GM06990 (cell line): ENCODE data around the gene ANKS1A.

ENCODE experiments used
- DNase-seq: peaks from one replicate; pipeline ENCODE4 v3.0.0-alpha.2; 2011; ENCODE audit not compliant: insufficient read length; ENCODE audit errors: extremely low read depth
- H3K27me3 ChIP-seq: replicated peaks from 2 replicates; pipeline ENCODE4 v1.6.0; 2011; ENCODE audit warnings: low read length; ENCODE audit not compliant: control insufficient read depth, insufficient read depth
- H3K36me3 ChIP-seq: 2 replicates; pipeline ENCODE4 v1.5.1; 2011; ENCODE audit warnings: low read length; ENCODE audit not compliant: control insufficient read depth, insufficient read depth
- H3K4me3 ChIP-seq: replicated peaks from 2 replicates; pipeline ENCODE4 v1.5.1; 2011; ENCODE audit warnings: low read depth, mild to moderate bottlenecking, control low read depth, low read length
- TF ChIP-seq, protein P1 (sequence below): IDR thresholded peaks from 2 replicates; pipeline ENCODE4 v1.5.1; 2011; ENCODE audit warnings: low read length, control low read depth, mild to moderate bottlenecking, inconsistent platforms; ENCODE audit not compliant: insufficient read depth, poor library complexity, severe bottlenecking

The ANKS1A gene

DNA sequence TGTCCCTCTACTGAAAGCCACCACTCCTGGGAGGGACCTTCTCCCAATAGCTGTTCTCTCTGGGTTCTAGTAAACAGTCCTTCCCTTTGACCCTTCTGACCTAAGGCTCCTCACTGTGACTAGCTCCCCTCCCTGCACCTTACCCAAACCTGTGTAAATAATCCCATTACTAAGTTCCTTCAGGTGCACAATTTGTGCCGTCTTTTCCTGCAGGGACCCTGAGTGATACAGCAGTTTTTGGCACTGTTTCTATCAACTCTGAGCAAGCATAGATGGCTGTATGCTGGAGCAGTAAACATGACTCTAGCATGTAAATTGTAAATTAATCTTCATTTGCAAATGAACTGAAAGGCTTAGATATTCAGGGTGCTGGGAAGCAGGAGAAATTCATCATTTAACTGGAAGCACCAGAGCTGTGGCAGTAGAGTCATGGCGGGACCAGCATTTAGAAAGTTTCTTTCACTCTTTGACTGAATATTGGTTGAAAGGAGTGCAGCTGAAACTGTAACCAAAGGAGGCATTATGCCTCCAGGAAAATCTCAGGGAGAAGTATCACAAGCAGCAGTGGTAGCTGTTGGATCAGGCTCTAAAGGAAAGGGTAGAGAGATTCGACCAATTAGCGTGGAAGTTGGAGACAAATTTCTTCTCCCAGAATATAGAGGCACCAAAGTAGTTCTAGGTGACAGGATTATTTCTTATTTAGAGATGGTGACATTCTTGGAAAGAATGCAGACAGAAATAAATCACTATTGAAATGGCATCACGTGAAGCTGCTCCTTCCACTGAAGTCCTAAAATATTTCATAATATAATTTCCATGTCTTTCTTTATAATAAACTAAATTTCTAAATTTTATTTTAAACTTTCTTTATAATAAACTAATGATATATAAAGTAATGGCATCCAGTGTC lies 134.3 kb downstream of the ANKS1A start:
- H3K4me3 ChIP-seq, result no peak overlapping the region
- DNase-seq, result no peak
- no peaks in the 10 kb centered on the region for H3K36me3 ChIP-seq
- TF ChIP-seq, protein P1, sequence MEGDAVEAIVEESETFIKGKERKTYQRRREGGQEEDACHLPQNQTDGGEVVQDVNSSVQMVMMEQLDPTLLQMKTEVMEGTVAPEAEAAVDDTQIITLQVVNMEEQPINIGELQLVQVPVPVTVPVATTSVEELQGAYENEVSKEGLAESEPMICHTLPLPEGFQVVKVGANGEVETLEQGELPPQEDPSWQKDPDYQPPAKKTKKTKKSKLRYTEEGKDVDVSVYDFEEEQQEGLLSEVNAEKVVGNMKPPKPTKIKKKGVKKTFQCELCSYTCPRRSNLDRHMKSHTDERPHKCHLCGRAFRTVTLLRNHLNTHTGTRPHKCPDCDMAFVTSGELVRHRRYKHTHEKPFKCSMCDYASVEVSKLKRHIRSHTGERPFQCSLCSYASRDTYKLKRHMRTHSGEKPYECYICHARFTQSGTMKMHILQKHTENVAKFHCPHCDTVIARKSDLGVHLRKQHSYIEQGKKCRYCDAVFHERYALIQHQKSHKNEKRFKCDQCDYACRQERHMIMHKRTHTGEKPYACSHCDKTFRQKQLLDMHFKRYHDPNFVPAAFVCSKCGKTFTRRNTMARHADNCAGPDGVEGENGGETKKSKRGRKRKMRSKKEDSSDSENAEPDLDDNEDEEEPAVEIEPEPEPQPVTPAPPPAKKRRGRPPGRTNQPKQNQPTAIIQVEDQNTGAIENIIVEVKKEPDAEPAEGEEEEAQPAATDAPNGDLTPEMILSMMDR, result no peak
- no peaks in the 10 kb centered on the region for H3K27me3 ChIP-seq

DNA sequence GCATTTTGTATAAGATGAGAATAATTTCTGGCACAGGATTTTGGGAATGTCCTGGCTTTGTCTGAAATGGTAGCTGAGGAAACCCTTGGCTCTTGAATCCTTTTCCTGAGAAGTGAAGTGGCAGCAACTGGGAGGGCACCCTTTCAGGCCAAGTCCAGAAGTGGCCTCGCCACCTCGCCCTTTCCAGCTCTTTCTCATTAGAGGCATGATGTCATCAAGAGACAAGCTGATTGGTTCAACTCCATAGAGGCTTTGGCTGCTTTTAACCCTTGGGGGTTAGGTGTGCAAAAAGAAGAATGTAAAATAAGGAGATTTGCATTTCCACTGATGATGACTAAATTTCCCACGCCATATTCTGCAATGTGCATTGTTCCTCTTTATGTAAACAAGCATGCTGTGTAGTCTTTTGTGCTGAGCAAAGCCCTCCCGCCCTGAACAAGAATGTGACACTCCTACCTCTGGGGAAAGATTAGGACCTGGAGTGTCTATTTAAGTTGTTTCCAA lies 135.5 kb downstream of the ANKS1A start:
- no peak for DNase-seq
- TF ChIP-seq, protein P1, result no peak
- Histone ChIP-seq H3K36me3 (no peaks in the 10 kb centered on the region), H3K4me3 (no peak overlapping the region), H3K27me3 (no peaks in the 10 kb centered on the region)

DNA sequence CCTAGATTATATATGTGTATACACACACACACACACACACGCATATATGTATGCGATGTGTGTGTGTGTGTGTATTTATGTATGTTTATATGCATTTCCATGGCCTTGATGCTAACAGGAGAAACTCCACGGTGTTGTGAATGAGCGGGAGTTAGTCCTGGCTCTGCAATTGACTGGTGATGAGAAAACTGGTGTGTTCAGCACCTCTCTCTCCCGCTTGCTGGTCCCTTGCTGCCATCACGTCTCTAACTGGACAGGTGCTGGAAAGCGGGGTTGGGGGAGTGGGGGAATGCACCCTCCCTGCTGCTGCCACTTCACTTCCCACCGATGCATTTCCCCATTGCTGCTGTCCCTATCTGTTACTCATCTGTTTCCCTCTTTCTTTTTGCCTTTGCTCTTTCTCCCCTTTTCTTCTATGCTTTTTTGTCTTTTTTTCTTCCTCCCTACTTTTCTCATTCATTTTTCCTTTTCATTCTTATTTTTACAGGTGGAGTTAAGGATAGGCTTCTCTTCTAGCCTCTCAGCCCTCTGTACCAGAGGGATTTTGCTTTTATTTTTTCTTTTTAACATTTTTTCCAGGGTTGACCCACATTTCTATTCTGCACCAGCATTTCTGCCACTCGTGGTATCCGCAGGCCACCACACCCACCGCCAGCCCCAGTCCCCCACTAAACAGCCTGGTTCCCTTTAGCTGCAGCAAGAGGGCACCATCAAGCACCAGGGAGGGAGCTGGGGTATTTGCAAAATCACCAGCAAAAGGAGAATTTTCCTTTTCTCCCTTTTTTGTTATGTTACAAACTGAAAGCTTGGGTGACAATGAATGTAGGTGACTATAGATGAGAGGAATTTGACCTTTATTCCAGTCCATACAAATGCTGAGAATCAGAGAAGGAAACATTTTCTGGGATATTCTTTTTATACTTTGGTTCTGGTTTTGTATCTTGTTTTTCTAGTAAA lies 136.5 kb downstream of the ANKS1A start:
- TF ChIP-seq, protein P1, result no peak
- no peak for DNase-seq
- H3K4me3 ChIP-seq, result no peak overlapping the region
- no peaks in the 10 kb centered on the region for H3K36me3 ChIP-seq
- no peaks in the 10 kb centered on the region for H3K27me3 ChIP-seq

DNA sequence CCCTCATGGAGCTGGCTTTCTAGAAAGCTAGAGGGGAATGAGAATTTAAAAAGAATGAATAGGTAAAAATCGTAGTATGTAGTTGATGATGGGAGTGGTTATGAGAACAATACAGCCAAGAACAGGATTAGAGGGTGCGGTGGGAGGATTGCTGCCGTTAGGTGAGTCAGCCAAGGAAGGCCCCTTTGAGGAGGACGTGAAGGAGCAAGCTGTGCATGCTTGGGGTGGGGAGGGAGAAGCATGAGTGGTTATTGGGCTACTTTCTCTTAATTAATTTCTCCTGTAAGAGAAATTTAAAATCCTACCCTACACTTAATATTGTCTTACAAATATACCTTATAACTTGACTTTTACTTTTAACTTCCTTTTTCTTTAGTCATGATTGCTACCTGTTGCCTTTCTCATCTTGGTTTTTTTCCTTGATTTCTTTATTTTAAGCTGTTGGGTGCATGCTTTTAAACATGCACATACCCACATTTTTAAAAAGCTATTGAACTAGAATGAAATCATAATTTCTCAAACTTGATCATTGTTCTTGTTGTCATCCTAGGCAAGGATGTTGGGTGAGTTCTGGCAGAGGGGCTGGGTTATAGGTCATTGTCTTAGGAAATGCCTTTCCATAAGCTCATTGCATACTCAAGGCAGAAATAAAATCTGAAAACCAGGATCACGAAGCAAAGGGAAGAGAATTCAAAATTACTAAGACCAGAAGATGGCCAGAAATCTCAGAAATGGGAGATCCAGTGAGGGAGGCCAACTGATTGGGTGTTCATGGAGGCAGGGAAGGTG lies 137.6 kb downstream of the ANKS1A start:
- H3K36me3 ChIP-seq, result no peaks in the 10 kb centered on the region
- no peak overlapping the region for H3K4me3 ChIP-seq
- H3K27me3 ChIP-seq, result no peaks in the 10 kb centered on the region
- no peak for DNase-seq
- TF ChIP-seq, protein P1, result no peak

DNA sequence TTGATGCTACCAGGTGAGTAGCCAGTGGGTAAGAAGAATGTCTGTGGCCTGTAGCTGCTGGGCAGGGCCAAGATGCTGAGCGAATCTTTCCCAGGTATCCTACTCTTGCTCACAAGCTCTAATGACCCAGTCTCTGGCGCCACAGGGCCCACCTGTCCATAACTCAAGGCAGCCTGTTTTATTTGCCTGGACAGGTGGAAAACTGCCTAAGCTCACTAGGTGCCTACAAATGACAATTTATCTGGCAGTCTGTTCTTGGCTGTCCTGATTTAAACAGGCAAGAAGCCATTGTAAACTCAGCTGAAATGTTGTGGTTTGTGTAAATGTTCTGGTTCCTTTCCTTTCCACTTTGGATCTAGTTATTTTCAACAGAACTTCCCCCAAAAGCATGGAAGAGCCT lies 138.8 kb downstream of the ANKS1A start:
- Histone ChIP-seq H3K27me3 (no peaks in the 10 kb centered on the region), H3K4me3 (no peak overlapping the region), H3K36me3 (no peaks in the 10 kb centered on the region)
- no peak for DNase-seq
- TF ChIP-seq, protein P1, result no peak
